GM12878 (cell line): ENCODE data around the gene PDLIM3. TPM values are rescaled to one million over a fixed set of nuclear protein-coding genes. Genes with fewer than 3 reads are reported as not detected.

Source experiments
- ATAC-seq: fragments of 200-7000 bp; cut with Tn5 transposase; 3 replicates; pipeline ENCODE4 v1.9.1; 2020; ENCODE audit warnings: mild to moderate bottlenecking, moderate library complexity
- BruUV-seq: library from RNA; stranded (reverse); fragments of 400-500 nt; replicated peaks from 2 replicates; lab custom pipeline; 2021; lab: Mats Ljungman, UMichigan
- CTCF ChIA-PET: fragments of 300-600 bp; sonication (Branson Sonifier 250); formaldehyde crosslinking; extraction: SDS; loops from one replicate; lab custom pipeline; 2021; ENCODE audit warnings: inconsistent platforms; lab: Yijun Ruan, JAX
- POLR2A ChIA-PET: fragments of 350-600 bp; formaldehyde crosslinking; extraction: SDS; loops from one replicate; lab custom pipeline; 2021; ENCODE audit warnings: inconsistent platforms; lab: Charles Lee
- RAD21 ChIA-PET: fragments of 300-600 bp; sonication (Branson Sonifier 250); formaldehyde crosslinking; loops from one replicate; lab custom pipeline; 2023; ENCODE audit warnings: antibody characterized with exemption; ENCODE audit not compliant: unreplicated experiment; lab: Charles Lee
- SMC1A ChIA-PET: fragments of 300-600 bp; sonication (Branson Sonifier 250); formaldehyde crosslinking; loops from one replicate; lab custom pipeline; 2023; ENCODE audit not compliant: unreplicated experiment, uncharacterized antibody; lab: Charles Lee
- DNase-seq: peaks from one replicate; pipeline ENCODE4 v3.0.0-alpha.2; 2011; ENCODE audit warnings: low read depth, low spot score
- FAIRE-seq: peaks from 3 replicates; lab custom pipeline; 2011; peaks lifted over from hg19 to GRCh38; lab: Jason Lieb, UNC
- H2AFZ ChIP-seq: 2 replicates; pipeline ENCODE4 v1.6.0; 2011; ENCODE audit warnings: low read depth, low read length, control low read depth; ENCODE audit not compliant: control insufficient read depth
- H3K27ac ChIP-seq: 2 replicates; pipeline ENCODE4 v1.5.1; 2011; ENCODE audit warnings: control low read depth; ENCODE audit not compliant: control insufficient read depth, insufficient read depth
- H3K27me3 ChIP-seq, 2 experiments: replicated peaks in 1 of 2; 2 replicates each; pipeline versions ENCODE4 v1.6.0 to v1.6.1; 2011; ENCODE audit warnings: low read length in 1 of 2; ENCODE audit not compliant: control insufficient read depth in 2 of 2, insufficient read depth in 2 of 2
- H3K36me3 ChIP-seq, 2 experiments: 2 replicates each; pipeline ENCODE4 v1.5.1; 2011; ENCODE audit warnings: low read length in 1 of 2; ENCODE audit not compliant: control insufficient read depth in 2 of 2, insufficient read depth in 2 of 2
- H3K4me1 ChIP-seq: 2 replicates; pipeline ENCODE4 v1.6.1; 2011; ENCODE audit warnings: mild to moderate bottlenecking, low read length, moderate library complexity, mixed read lengths; ENCODE audit not compliant: control insufficient read depth, insufficient read depth
- H3K4me2 ChIP-seq: 2 replicates; pipeline ENCODE4 v1.6.0; 2011; ENCODE audit warnings: control low read depth; ENCODE audit not compliant: control insufficient read depth, insufficient read depth
- H3K4me3 ChIP-seq: fragments of 200-600 bp; sonication (generic); 2 replicates; pipeline ENCODE4 v1.5.1; 2016
- H3K79me2 ChIP-seq: 2 replicates; pipeline ENCODE4 v1.6.0; 2011; ENCODE audit warnings: low read length; ENCODE audit not compliant: control insufficient read depth, insufficient read depth
- H3K9ac ChIP-seq: 2 replicates; pipeline ENCODE4 v1.8.0; 2011; ENCODE audit warnings: low read length, control low read depth, mixed read lengths; ENCODE audit not compliant: control insufficient read depth, insufficient read depth
- H3K9me3 ChIP-seq: replicated peaks from 3 replicates; pipeline ENCODE4 v1.5.1; 2011; ENCODE audit warnings: mild to moderate bottlenecking, low read length; ENCODE audit not compliant: control insufficient read depth, insufficient read depth
- H4K20me1 ChIP-seq: 2 replicates; pipeline ENCODE4 v1.6.0; 2011; ENCODE audit not compliant: control insufficient read depth, insufficient read depth
- BHLHE40 ChIP-seq, 2 experiments: fragments of 450-650 bp in 1 of 2; IDR thresholded peaks; 2 replicates each; pipeline ENCODE4 v1.6.1; 2011 to 2017; ENCODE audit warnings: low read depth in 2 of 2, borderline replicate concordance in 1 of 2, improper control_type of control experiment in 1 of 2, low read length in 1 of 2, mild to moderate bottlenecking in 1 of 2
- EP300 ChIP-seq, 2 experiments: fragments of 150-350 bp in 1 of 2; IDR thresholded peaks; 2 replicates each; pipeline ENCODE4 v1.6.1; 2011 to 2012; ENCODE audit warnings: low read depth in 2 of 2, low read length in 2 of 2, borderline replicate concordance in 1 of 2, improper control_type of control experiment in 1 of 2, inconsistent platforms in 1 of 2; ENCODE audit not compliant: control insufficient read depth in 1 of 2
- RELA ChIP-seq: fragments of 450-650 bp; IDR thresholded peaks from 2 replicates; pipeline ENCODE4 v1.8.0; 2014; ENCODE audit warnings: borderline replicate concordance; ENCODE audit not compliant: partially characterized antibody
- ZBTB33 ChIP-seq: fragments of 450-650 bp; IDR thresholded peaks from 2 replicates; pipeline ENCODE4 v1.6.1; 2017; ENCODE audit warnings: mild to moderate bottlenecking
- ZNF274 ChIP-seq: IDR thresholded peaks from one replicate; pipeline ENCODE4 v1.8.0; 2011; ENCODE audit not compliant: insufficient read length, insufficient read depth
- WGBS: methylation state at CpG from one replicate; pipeline ENCODE4 v1.1.6; 2016; ENCODE audit warnings: low lambda C conversion rate; ENCODE audit not compliant: insufficient replicate concordance, insufficient coverage; ENCODE audit errors: missing lambda C conversion rate; 5-methylcytosine and 5-hydroxymethylcytosine counted together
- in situ Hi-C: fragments of 300-500 bp; cut with MboI; formaldehyde crosslinking; loops from 9 replicates; pipeline ENCODE4 v1.14.3; 2018; ENCODE audit warnings: mixed read lengths
- intact Hi-C: fragments of 100-400 bp; cut with micrococcal nuclease; formaldehyde crosslinking; loops from one replicate; pipeline ENCODE4 v1.14.2; 2022; ENCODE audit not compliant: unreplicated experiment
- polyA plus RNA-seq, 11 experiments: library from polyadenylated mRNA; depleted of rRNA in 4 of 11; unstranded in 6 of 11; stranded (reverse) in 5 of 11; fragments of >200 nt; fragmentation: Nextera tagmentation in 4 of 11; fragmentation: Illumina TruSeq in 1 of 11; extraction: Ambion mirVana in 4 of 11; extraction: Trizol in 1 of 11; gene quantifications; 1 replicate in 1 of 11; 2 replicates in 10 of 11; pipeline versions ENCODE4 v1.2.1 to v1.2.3, GENCODE V29; 2011 to 2016; ENCODE audit warnings: inconsistent platforms in 2 of 11, missing spikeins in 2 of 11, low read depth in 1 of 11
- total RNA-seq, 4 experiments: library from RNA; depleted of rRNA in 3 of 4; stranded (reverse); fragments of >200 nt in 3 of 4; fragmentation: Illumina TruSeq in 1 of 4; extraction: Trizol in 1 of 4; gene quantifications; 2 replicates each; pipeline versions ENCODE4 v1.2.1 to v1.2.3, GENCODE V29; 2013 to 2021

Gene PDLIM3
- total and polyA plus RNA-seq, 10 of the 15 experiments (the other 5 are each of a cell fraction or from before 2014, with no cell fraction given): 0.04 to 0.43 (median 0.08) TPM; not detected in 7

GRCh38 chr4:185536411-185536709 lies 1.1 kb upstream of the PDLIM3 start:
- in situ Hi-C loops: no loop called here
- ChIA-PET RAD21 (no interaction called here), CTCF (no interaction called here), POLR2A (no interaction called here), SMC1A (no interaction called here)
- H3K4me2 ChIP-seq: no peak overlapping the region
- WGBS: 2% methylated on average over 4 of the region's 4 CpGs
- no peak for ATAC-seq
- H3K79me2 ChIP-seq: no peaks in the 10 kb centered on the region
- H3K9me3 ChIP-seq: no peaks in the 10 kb centered on the region
- no peak overlapping the region for H2AFZ ChIP-seq
- no TSS peak for BruUV-seq
- TF ChIP-seq BHLHE40 (IDR thresholded peaks at IDR 0.05; ENCODE audit: borderline replicate concordance in 1 of 2, low read depth in 2 of 2, low read length in 1 of 2) (no peak), ZNF274 (no peak), EP300 (IDR thresholded peaks at IDR 0.05; ENCODE audit: borderline replicate concordance in 1 of 2, control insufficient read depth in 1 of 2, low read depth in 2 of 2, low read length in 2 of 2) (no peak), RELA (no peak), ZBTB33 (no peak)
- H3K27ac ChIP-seq: no peak overlapping the region
- no peaks in the 10 kb centered on the region for H4K20me1 ChIP-seq
- peaks cover 4 to 6% of the 10 kb centered on the region in 2 experiments; a peak in 3 of 4 replicates for H3K27me3 ChIP-seq
- no peak for DNase-seq
- no peak overlapping the region for H3K9ac ChIP-seq
- H3K4me3 ChIP-seq: no peak overlapping the region
- H3K4me1 ChIP-seq: no peaks in the 10 kb centered on the region
- intact Hi-C loops: no loop called here
- no peaks in the 10 kb centered on the region for H3K36me3 ChIP-seq
- no peak for FAIRE-seq
